ENCODE results near the gene SLC23A1.

DNA sequence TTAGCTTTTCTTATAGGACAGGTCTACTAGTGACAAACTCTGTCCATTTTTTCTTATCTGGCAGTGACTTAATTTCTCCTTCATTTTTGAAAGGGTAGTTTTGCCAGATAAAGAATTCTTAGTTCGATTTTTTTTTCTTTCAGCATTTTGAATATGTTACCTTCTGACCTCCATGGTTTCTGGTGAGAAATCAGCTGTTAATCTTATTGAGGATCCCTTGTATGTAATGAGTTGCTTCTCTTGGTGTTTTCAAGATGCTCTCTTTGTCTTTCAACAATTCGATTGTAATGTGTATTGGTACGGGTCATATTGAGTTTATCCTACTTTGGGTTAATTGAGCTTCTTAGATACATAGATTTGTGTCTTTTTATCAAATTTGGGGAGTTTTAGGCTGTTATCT lies 28.9 kb downstream of the SLC23A1 start:
- TF ChIP-seq, protein P1, sequence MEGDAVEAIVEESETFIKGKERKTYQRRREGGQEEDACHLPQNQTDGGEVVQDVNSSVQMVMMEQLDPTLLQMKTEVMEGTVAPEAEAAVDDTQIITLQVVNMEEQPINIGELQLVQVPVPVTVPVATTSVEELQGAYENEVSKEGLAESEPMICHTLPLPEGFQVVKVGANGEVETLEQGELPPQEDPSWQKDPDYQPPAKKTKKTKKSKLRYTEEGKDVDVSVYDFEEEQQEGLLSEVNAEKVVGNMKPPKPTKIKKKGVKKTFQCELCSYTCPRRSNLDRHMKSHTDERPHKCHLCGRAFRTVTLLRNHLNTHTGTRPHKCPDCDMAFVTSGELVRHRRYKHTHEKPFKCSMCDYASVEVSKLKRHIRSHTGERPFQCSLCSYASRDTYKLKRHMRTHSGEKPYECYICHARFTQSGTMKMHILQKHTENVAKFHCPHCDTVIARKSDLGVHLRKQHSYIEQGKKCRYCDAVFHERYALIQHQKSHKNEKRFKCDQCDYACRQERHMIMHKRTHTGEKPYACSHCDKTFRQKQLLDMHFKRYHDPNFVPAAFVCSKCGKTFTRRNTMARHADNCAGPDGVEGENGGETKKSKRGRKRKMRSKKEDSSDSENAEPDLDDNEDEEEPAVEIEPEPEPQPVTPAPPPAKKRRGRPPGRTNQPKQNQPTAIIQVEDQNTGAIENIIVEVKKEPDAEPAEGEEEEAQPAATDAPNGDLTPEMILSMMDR (IDR thresholded peaks at IDR 0.05), result no peak
- TF ChIP-seq POLR2AphosphoS5 (IDR thresholded peaks at IDR 0.05) (no peak), POLR2A (IDR thresholded peaks at IDR 0.05; ENCODE audit: low read depth) (no peak)

All from esophagus muscularis mucosa (tissue), 3 donors.